Measurements from ENCODE around the gene MTUS2.

The MTUS2 gene

GRCh38 chr13:29434217-29434945 is 614.2 kb downstream of the MTUS2 start:
- DNase-seq: no peak
- H3K27ac ChIP-seq: peak overlapping the region in 1 of 2 donors; percentile 63

GRCh38 chr13:29435125-29435911 is 615.2 kb downstream of the MTUS2 start:
- no peak for DNase-seq
- Histone ChIP-seq H3K9me3 (no peaks in the 10 kb centered on the region), H3K4me3 (no peak overlapping the region), H3K36me3 (no peaks in the 10 kb centered on the region), H3K4me1 (peaks cover 0 to 44% (median 23%) of the 10 kb centered on the region in 4 donors), H3K27ac (peak overlapping the region; percentile 42 to 63), H3K27me3 (no peaks in the 10 kb centered on the region)
- intact Hi-C loops (cut with DNase I; ENCODE audit: low total_unique reads): no loop called here
- TF ChIP-seq, protein P1, sequence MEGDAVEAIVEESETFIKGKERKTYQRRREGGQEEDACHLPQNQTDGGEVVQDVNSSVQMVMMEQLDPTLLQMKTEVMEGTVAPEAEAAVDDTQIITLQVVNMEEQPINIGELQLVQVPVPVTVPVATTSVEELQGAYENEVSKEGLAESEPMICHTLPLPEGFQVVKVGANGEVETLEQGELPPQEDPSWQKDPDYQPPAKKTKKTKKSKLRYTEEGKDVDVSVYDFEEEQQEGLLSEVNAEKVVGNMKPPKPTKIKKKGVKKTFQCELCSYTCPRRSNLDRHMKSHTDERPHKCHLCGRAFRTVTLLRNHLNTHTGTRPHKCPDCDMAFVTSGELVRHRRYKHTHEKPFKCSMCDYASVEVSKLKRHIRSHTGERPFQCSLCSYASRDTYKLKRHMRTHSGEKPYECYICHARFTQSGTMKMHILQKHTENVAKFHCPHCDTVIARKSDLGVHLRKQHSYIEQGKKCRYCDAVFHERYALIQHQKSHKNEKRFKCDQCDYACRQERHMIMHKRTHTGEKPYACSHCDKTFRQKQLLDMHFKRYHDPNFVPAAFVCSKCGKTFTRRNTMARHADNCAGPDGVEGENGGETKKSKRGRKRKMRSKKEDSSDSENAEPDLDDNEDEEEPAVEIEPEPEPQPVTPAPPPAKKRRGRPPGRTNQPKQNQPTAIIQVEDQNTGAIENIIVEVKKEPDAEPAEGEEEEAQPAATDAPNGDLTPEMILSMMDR (IDR thresholded peaks at IDR 0.05): no peak

More at GRCh38 chr13:29434217-29434945, 614.2 kb downstream of the MTUS2 start:
- Histone ChIP-seq H3K36me3 (no peaks in the 10 kb centered on the region), H3K4me3 (no peak overlapping the region), H3K4me1 (peaks cover 0 to 44% (median 23%) of the 10 kb centered on the region in 4 donors), H3K27me3 (no peaks in the 10 kb centered on the region), H3K9me3 (no peaks in the 10 kb centered on the region)
- TF ChIP-seq, protein P1 (IDR thresholded peaks at IDR 0.05): no peak
- intact Hi-C loops (cut with DNase I; ENCODE audit: low total_unique reads): no loop called here

GRCh38 chr13:29436291-29436690 is 616.2 kb downstream of the MTUS2 start:
- Histone ChIP-seq H3K27me3 (no peaks in the 10 kb centered on the region), H3K4me1 (peaks cover 0 to 44% (median 23%) of the 10 kb centered on the region in 4 donors), H3K9me3 (no peaks in the 10 kb centered on the region), H3K27ac (peak overlapping the region; percentile 3 to 63), H3K36me3 (no peaks in the 10 kb centered on the region), H3K4me3 (no peak overlapping the region)
- no peak for DNase-seq
- TF ChIP-seq, protein P1 (IDR thresholded peaks at IDR 0.05): no peak
- intact Hi-C loops (cut with DNase I; ENCODE audit: low total_unique reads): no loop called here

DNA sequence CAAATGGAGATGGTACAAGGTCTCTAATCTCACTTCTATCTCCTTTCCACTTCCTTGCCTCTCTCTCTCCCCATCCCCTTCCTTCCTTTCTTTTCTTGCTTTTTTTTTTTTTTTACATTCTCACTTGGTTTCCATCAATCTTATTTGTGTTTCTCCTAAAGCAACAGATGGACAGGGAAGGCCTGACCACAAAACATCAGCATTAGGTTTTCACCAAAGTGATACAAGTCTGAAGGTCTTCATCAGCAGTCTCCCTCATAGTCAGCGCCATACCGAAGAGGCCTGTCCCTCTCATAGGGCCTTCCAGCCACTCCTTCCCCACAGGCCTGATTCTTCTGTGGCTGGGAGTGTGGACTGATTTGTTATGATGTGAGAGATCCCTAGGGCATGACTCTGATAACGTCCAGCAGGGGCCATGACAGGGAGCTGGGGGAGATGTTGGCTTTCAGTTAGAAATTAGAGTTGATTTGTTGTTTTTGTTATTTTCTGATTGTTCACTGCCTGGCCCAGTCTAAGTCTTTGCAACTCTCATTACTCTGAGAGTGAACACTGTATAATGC is 616.7 kb downstream of the MTUS2 start:
- intact Hi-C loops (cut with DNase I; ENCODE audit: low total_unique reads): no loop called here
- TF ChIP-seq, protein P1 (IDR thresholded peaks at IDR 0.05): no peak
- Histone ChIP-seq H3K4me3 (no peak overlapping the region), H3K4me1 (peaks cover 0 to 44% (median 23%) of the 10 kb centered on the region in 4 donors), H3K27ac (peak overlapping the region in 1 of 2 donors; percentile 63), H3K27me3 (no peaks in the 10 kb centered on the region), H3K9me3 (no peaks in the 10 kb centered on the region), H3K36me3 (no peaks in the 10 kb centered on the region)
- no peak for DNase-seq

GRCh38 chr13:29438769-29439168 is 618.6 kb downstream of the MTUS2 start:
- no peaks in the 10 kb centered on the region for H3K9me3 ChIP-seq
- peak overlapping the region in 1 of 2 donors; percentile 15 for H3K27ac ChIP-seq
- no peaks in the 10 kb centered on the region for H3K36me3 ChIP-seq
- H3K4me3 ChIP-seq: no peak overlapping the region
- no peak for DNase-seq
- peaks cover 0 to 44% (median 23%) of the 10 kb centered on the region in 4 donors for H3K4me1 ChIP-seq
- no peaks in the 10 kb centered on the region for H3K27me3 ChIP-seq
- TF ChIP-seq, protein P1 (IDR thresholded peaks at IDR 0.05): no peak
- intact Hi-C loops (cut with DNase I; ENCODE audit: low total_unique reads): no loop called here

Measured in tibial artery (tissue), 4 donors.